ENCODE data around the gene GNAT3.

- TF ChIP-seq CTCF (IDR thresholded peaks at IDR 0.05) (no peak), POLR2A (IDR thresholded peaks at IDR 0.05) (no peak)
Observed at GRCh38 chr7:80450621-80451308, 61.1 kb downstream of the GNAT3 start.
